ENCODE data around the gene TRPC4AP.

Gene TRPC4AP

GRCh38 chr20:34955231-34956040 is 137.2 kb downstream of the TRPC4AP start, which contains the start of the genes GSS and MYH7B:
Gene GSS, minus strand, starts transcription at chr20:34955806. Its CDS starts 3,954 bp downstream, at chr20:34951852.
Gene MYH7B, plus strand, starts transcription at chr20:34955868. Its CDS starts 22,138 bp downstream, at chr20:34978006.
- H3K4me3 ChIP-seq (ENCODE audit: control insufficient read depth in 1 of 7, extremely low read depth in 1 of 7, insufficient read depth in 4 of 7, low read depth in 2 of 7, low read length in 6 of 7), result peak within 1 kb of the TSS; percentile 64 to 97 (median 84)
- H3K36me3 ChIP-seq (ENCODE audit: control insufficient read depth in 4 of 4, insufficient read depth in 4 of 4, low read length in 3 of 4), result peaks cover 0 to 7% (median 3%) of the 10 kb centered on the region in 4 experiments
- peaks cover 8 to 16% (median 13%) of the 10 kb centered on the region in 4 experiments for H3K4me1 ChIP-seq (ENCODE audit: control extremely low read depth in 1 of 4, control insufficient read depth in 4 of 4, insufficient read depth in 4 of 4, low read length in 3 of 4)
- peak; percentile 97 to 99 (median 98) for DNase-seq
- H3K9me3 ChIP-seq (ENCODE audit: control extremely low read depth in 1 of 5, control insufficient read depth in 4 of 5, insufficient read depth in 2 of 5, low read depth in 1 of 5, low read length in 4 of 5), result peaks cover 0 to 2% (median 0%) of the 10 kb centered on the region in 5 experiments
- ChIA-PET CTCF (interaction anchor here (0.7 to 6.2 kb wide), 8 partner anchors 12 to 130 kb away, joined by 3 to 87 read pairs (median 4); partner anchors contain the start of genes ACSS2, GGT7 and NCOA6), POLR2A (interaction anchor here (1.4 to 2.1 kb wide), 2 partner anchors 79 to 81 kb away, joined by 3 to 9 read pairs; partner anchors contain the start of gene ACSS2)
- H3K27me3 ChIP-seq (replicated peaks in 2 of 5; ENCODE audit: control insufficient read depth in 4 of 5, insufficient read depth in 5 of 5, low read length in 4 of 5), result no peaks in the 10 kb centered on the region
- H3K27ac ChIP-seq (ENCODE audit: insufficient read depth in 1 of 2, low read depth in 1 of 2, low read length in 2 of 2, poor library complexity in 1 of 2, severe bottlenecking in 2 of 2), result peak within 1 kb of the TSS; percentile 74 to 90
- WGBS (ENCODE audit: insufficient coverage), result under 1% methylated on average over 52 of the region's 62 CpGs

DNA sequence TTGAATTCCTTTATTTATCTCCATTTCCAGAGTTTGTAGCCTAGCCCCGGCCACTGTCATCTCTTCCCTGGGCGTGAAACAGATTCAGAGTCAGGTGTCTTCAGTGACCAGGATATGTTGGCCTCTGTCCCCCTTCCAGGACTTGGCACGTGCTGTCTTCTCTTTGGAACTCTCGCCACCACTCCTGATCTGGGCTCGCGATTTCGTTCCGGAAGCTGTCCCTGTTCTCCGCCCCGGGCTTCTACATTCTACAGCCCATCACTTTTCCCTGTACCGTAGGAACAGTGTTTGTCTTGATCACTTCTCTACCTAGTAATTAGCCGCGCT is 137.7 kb downstream of the TRPC4AP start:
- Histone ChIP-seq H3K36me3 (ENCODE audit: control insufficient read depth in 4 of 4, insufficient read depth in 4 of 4, low read length in 3 of 4) (peaks cover 0 to 12% (median 3%) of the 10 kb centered on the region in 4 experiments), H3K27me3 (replicated peaks in 2 of 5; ENCODE audit: control insufficient read depth in 4 of 5, insufficient read depth in 5 of 5, low read length in 4 of 5) (no peaks in the 10 kb centered on the region), H3K27ac (ENCODE audit: insufficient read depth in 1 of 2, low read depth in 1 of 2, low read length in 2 of 2, poor library complexity in 1 of 2, severe bottlenecking in 2 of 2) (peak overlapping the region; percentile 74 to 90), H3K4me1 (ENCODE audit: control extremely low read depth in 1 of 4, control insufficient read depth in 4 of 4, insufficient read depth in 4 of 4, low read length in 3 of 4) (peaks cover 8 to 16% (median 13%) of the 10 kb centered on the region in 4 experiments), H3K4me3 (ENCODE audit: control insufficient read depth in 1 of 7, extremely low read depth in 1 of 7, insufficient read depth in 4 of 7, low read depth in 2 of 7, low read length in 6 of 7) (peak overlapping the region; percentile 64 to 97 (median 84)), H3K9me3 (ENCODE audit: control extremely low read depth in 1 of 5, control insufficient read depth in 4 of 5, insufficient read depth in 2 of 5, low read depth in 1 of 5, low read length in 4 of 5) (peaks cover 0 to 2% (median 0%) of the 10 kb centered on the region in 5 experiments)
- no peak for DNase-seq
- CTCF ChIA-PET, result interaction anchor here (1.5 to 6.2 kb wide), 5 partner anchors 11 to 129 kb away, joined by 4 to 87 read pairs (median 7); partner anchors contain the start of genes ACSS2, GGT7 and NCOA6
- POLR2A ChIA-PET, result interaction anchor here (2.1 kb wide), 1 partner anchor 79 kb away, joined by 9 read pairs; the partner anchor contains the start of gene ACSS2
- 24% methylated on average over 13 of the region's 13 CpGs for WGBS (ENCODE audit: insufficient coverage)

DNA sequence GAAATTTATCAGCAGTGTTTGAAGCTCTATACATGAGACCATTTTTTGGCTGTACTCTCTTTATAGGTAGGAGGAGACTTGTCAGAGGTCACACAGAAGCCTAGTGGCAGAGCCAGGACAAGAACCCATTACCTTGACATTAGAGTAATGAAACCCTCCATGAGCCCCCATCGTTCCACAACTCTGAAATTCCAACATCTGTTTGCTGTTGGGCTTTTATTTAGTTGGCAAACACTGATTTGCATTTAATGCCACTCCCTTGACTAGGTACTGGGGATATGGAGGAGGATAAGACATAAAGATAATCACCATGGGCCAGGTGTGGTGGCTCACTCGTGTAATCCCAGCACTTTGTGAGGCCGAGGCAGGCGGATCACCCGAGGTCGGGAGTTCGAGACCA is 138.6 kb downstream of the TRPC4AP start:
- ChIA-PET POLR2A (no interaction called here), CTCF (no interaction called here)
- H3K36me3 ChIP-seq (ENCODE audit: control insufficient read depth in 4 of 4, insufficient read depth in 4 of 4, low read length in 3 of 4), result peaks cover 0 to 21% (median 4%) of the 10 kb centered on the region in 4 experiments
- peaks cover 0 to 2% (median 0%) of the 10 kb centered on the region in 5 experiments for H3K9me3 ChIP-seq (ENCODE audit: control extremely low read depth in 1 of 5, control insufficient read depth in 4 of 5, insufficient read depth in 2 of 5, low read depth in 1 of 5, low read length in 4 of 5)
- 93% methylated on average over 2 of the region's 7 CpGs for whole genome bisulfite sequencing (ENCODE audit: insufficient coverage)
- DNase-seq, result no peak
- no peaks in the 10 kb centered on the region for H3K27me3 ChIP-seq (replicated peaks in 2 of 5; ENCODE audit: control insufficient read depth in 4 of 5, insufficient read depth in 5 of 5, low read length in 4 of 5)
- peaks cover 8 to 16% (median 13%) of the 10 kb centered on the region in 4 experiments for H3K4me1 ChIP-seq (ENCODE audit: control extremely low read depth in 1 of 4, control insufficient read depth in 4 of 4, insufficient read depth in 4 of 4, low read length in 3 of 4)
- no peak overlapping the region for H3K4me3 ChIP-seq (ENCODE audit: control insufficient read depth in 1 of 7, extremely low read depth in 1 of 7, insufficient read depth in 4 of 7, low read depth in 2 of 7, low read length in 6 of 7)
- no peak overlapping the region for H3K27ac ChIP-seq (ENCODE audit: insufficient read depth in 1 of 2, low read depth in 1 of 2, low read length in 2 of 2, poor library complexity in 1 of 2, severe bottlenecking in 2 of 2)

DNA sequence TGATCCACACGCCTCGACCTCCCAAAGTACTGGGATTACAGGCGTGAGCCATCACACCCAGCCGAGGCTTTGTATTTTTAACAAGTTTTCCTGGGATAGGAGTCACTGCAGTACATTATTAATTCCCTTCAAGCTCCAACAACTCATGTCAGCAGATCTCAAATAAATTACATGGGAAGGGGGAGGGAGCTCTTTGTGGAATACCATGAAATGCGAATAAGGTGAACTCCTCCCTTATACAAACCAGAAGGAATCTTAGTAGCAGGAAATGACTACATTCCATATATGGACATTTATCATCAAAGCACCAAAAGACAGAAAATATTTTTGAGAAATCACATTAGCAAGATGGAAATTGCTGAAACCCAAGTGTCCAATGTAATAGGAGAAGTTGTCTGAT is 139.9 kb downstream of the TRPC4AP start:
- H3K4me1 ChIP-seq (ENCODE audit: control extremely low read depth in 1 of 4, control insufficient read depth in 4 of 4, insufficient read depth in 4 of 4, low read length in 3 of 4), result peaks cover 8 to 16% (median 13%) of the 10 kb centered on the region in 4 experiments
- peaks cover 2 to 25% (median 4%) of the 10 kb centered on the region in 4 experiments for H3K36me3 ChIP-seq (ENCODE audit: control insufficient read depth in 4 of 4, insufficient read depth in 4 of 4, low read length in 3 of 4)
- POLR2A ChIA-PET, result no interaction called here
- no peak for DNase-seq
- H3K9me3 ChIP-seq (ENCODE audit: control extremely low read depth in 1 of 5, control insufficient read depth in 4 of 5, insufficient read depth in 2 of 5, low read depth in 1 of 5, low read length in 4 of 5), result peaks cover 0 to 1% (median 0%) of the 10 kb centered on the region in 5 experiments
- H3K27me3 ChIP-seq (replicated peaks in 2 of 5; ENCODE audit: control insufficient read depth in 4 of 5, insufficient read depth in 5 of 5, low read length in 4 of 5), result no peaks in the 10 kb centered on the region
- 100% methylated on average over 3 of the region's 5 CpGs for WGBS (ENCODE audit: insufficient coverage)
- no peak overlapping the region for H3K27ac ChIP-seq (ENCODE audit: insufficient read depth in 1 of 2, low read depth in 1 of 2, low read length in 2 of 2, poor library complexity in 1 of 2, severe bottlenecking in 2 of 2)
- CTCF ChIA-PET, result interaction anchor here (1.0 to 1.4 kb wide), 4 partner anchors 11 to 118 kb away, joined by 3 to 4 read pairs (median 4); no protein-coding TSS in a partner anchor
- H3K4me3 ChIP-seq (ENCODE audit: control insufficient read depth in 1 of 7, extremely low read depth in 1 of 7, insufficient read depth in 4 of 7, low read depth in 2 of 7, low read length in 6 of 7), result no peak overlapping the region

All from common myeloid progenitor, CD34-positive (primary cell).